ENCODE results near the gene EMC9.

The EMC9 gene

GRCh38 chr14:24141097-24141880 lies at the start of gene EMC9:
Gene EMC9, minus strand, starts transcription at chr14:24141591. Its CDS starts 287 bp downstream, at chr14:24141304.
- DNase-seq, result peak; percentile 99

- DNase-seq, result no peak
Measured at GRCh38 chr14:24190416-24190815, 49.0 kb upstream of the EMC9 start.

- DNase-seq, result no peak
Measured at GRCh38 chr14:24189460-24189859, 48.1 kb upstream of the EMC9 start.

- no peak for DNase-seq
Measured at GRCh38 chr14:24189059-24189375, 47.6 kb upstream of the EMC9 start.

- peak; percentile 93 for DNase-seq
Measured at GRCh38 chr14:24188251-24189058, 47.1 kb upstream of the EMC9 start, which contains the start of gene IPO4. Gene IPO4, minus strand, starts transcription at chr14:24188816. Its CDS starts 29 bp downstream, at chr14:24188787.

GRCh38 chr14:24187539-24187915 lies 46.1 kb upstream of the EMC9 start:
- no peak for DNase-seq

GRCh38 chr14:24186831-24187538 lies 45.6 kb upstream of the EMC9 start:
- DNase-seq, result no peak

GRCh38 chr14:24185741-24186140 lies 44.4 kb upstream of the EMC9 start:
- no peak for DNase-seq

GRCh38 chr14:24185026-24185425 lies 43.6 kb upstream of the EMC9 start:
- DNase-seq, result no peak

GRCh38 chr14:24184104-24184970 lies 42.9 kb upstream of the EMC9 start:
- DNase-seq, result no peak

GRCh38 chr14:24183014-24183481 lies 41.7 kb upstream of the EMC9 start:
- DNase-seq, result no peak

GRCh38 chr14:24182110-24182882 lies 40.9 kb upstream of the EMC9 start:
- DNase-seq, result no peak

GRCh38 chr14:24181371-24182077 lies 40.1 kb upstream of the EMC9 start:
- no peak for DNase-seq

- no peak for DNase-seq
Measured at GRCh38 chr14:24179961-24180796, 38.8 kb upstream of the EMC9 start.

- no peak for DNase-seq
Measured at GRCh38 chr14:24179294-24179960, 38.0 kb upstream of the EMC9 start.

- DNase-seq, result no peak
Measured at GRCh38 chr14:24178399-24179178, 37.2 kb upstream of the EMC9 start.

- DNase-seq, result no peak
Measured at GRCh38 chr14:24177891-24178290, 36.5 kb upstream of the EMC9 start.

GRCh38 chr14:24177041-24177825 lies 35.8 kb upstream of the EMC9 start:
- no peak for DNase-seq
